ENCODE results near the gene UBC.
A peak's percentile ranks its signal among the peaks of the same experiment; 100 is the strongest.
"Not testable (repeated sequence)": the region's sequence is repeated elsewhere in the genome, so short reads cannot be mapped to it uniquely, and the experiment has no call there.

The UBC gene

DNA sequence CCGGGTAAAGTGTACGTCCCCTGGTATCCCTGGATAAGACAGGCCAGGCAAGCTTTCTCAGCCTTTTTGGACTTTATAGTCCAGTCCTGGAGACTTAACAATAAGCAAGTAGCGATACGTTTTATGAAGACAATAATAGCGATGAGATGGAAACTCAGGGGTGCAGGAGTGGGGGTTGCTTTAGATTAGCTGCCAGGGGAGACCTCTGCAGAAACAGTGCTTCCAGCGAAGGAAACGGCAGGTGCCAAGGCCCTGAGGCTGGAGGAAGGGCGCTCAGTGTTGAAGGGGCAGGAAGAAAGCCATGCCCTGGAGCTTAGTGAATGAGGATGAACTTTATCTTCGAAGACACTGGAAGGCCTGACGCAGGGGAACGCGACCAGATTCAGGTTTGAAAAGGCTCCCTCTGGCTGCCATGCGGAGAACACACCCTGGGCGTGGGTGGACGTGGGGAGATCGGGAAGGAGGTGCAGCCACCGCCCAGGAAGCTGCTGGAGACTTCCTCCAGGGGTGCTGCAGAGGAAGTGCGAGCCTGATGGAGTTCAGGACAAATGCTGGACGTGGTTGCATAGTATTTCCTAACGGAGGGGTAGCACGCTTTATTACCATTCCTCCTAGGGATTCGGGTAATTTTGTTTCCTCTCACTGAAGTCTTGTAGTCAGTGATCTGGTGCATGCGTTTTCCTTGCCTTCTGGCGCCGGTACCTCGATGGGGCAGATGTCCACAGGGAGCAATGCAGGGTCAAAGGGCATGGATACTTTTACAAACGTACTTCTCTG lies 26.1 kb upstream of the UBC start:
- H3K4me3 Mint-ChIP-seq = no peak overlapping the region
- H3K4me1 Mint-ChIP-seq (ENCODE audit: low read depth) = peaks cover 15% of the 10 kb centered on the region
- peak; percentile 86 for DNase-seq
- peaks cover 31% of the 10 kb centered on the region for H3K36me3 Mint-ChIP-seq (ENCODE audit: low read depth)
- H3K27ac Mint-ChIP-seq = no peak overlapping the region
- H3K9me3 Mint-ChIP-seq = no peaks in the 10 kb centered on the region
- no peaks in the 10 kb centered on the region for H3K27me3 Mint-ChIP-seq

- no peak for DNase-seq
- H3K4me1 Mint-ChIP-seq (ENCODE audit: low read depth) = peaks cover 15% of the 10 kb centered on the region
- H3K9me3 Mint-ChIP-seq = no peaks in the 10 kb centered on the region
- H3K36me3 Mint-ChIP-seq (ENCODE audit: low read depth) = peaks cover 27% of the 10 kb centered on the region
- no peak overlapping the region for H3K27ac Mint-ChIP-seq
- no peak overlapping the region for H3K4me3 Mint-ChIP-seq
- H3K27me3 Mint-ChIP-seq = no peaks in the 10 kb centered on the region
Observed at GRCh38 chr12:124940143-124940392, 25.6 kb upstream of the UBC start.

- H3K27me3 Mint-ChIP-seq = no peaks in the 10 kb centered on the region
- H3K4me3 Mint-ChIP-seq = no peak overlapping the region
- H3K4me1 Mint-ChIP-seq (ENCODE audit: low read depth) = peaks cover 15% of the 10 kb centered on the region
- peak; percentile 95 for DNase-seq
- no peaks in the 10 kb centered on the region for H3K9me3 Mint-ChIP-seq
- H3K27ac Mint-ChIP-seq = no peak overlapping the region
- H3K36me3 Mint-ChIP-seq (ENCODE audit: low read depth) = peaks cover 22% of the 10 kb centered on the region
Observed at GRCh38 chr12:124939421-124940142, 25.1 kb upstream of the UBC start.

DNA sequence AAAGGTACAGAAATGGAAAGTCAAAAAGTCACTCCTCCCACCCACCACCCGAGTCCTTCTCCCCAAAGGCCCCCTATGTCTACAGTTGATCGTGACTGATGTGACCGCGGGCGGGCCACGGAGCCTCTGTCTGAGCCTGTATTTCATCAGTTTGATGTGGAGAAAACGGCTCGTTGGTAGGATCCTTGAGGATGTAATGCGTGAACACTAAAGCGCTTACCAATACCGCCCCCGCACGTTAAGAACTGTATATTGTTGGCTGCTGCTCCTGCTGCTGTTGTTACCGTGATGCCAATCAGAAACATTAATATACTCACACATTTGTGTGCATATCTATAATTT lies 24.6 kb upstream of the UBC start:
- Mint-ChIP-seq H3K4me3 (no peak overlapping the region), H3K9me3 (no peaks in the 10 kb centered on the region), H3K36me3 (ENCODE audit: low read depth) (peaks cover 18% of the 10 kb centered on the region), H3K27ac (no peak overlapping the region), H3K4me1 (ENCODE audit: low read depth) (peaks cover 15% of the 10 kb centered on the region), H3K27me3 (no peaks in the 10 kb centered on the region)
- peak; percentile 63 for DNase-seq

DNA sequence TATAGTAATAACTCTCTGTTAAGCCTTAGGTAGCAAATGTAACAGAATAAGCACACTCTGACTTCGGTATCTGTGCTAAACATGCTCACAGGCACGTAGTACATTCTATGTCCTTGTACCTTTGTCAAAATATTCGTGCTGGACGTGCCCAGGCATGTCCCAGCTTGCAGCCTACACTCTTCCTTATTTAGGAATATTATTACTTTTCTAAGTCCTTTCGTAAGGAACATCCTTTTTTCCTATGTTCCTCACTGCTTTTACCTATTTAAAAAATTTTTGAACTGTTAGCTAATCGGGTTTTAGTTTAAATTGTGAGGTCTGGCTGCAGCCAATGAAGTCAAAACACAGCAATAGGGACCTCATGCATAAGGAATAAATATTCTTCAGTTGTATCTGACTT lies 24.1 kb upstream of the UBC start:
- no peaks in the 10 kb centered on the region for H3K9me3 Mint-ChIP-seq
- H3K36me3 Mint-ChIP-seq (ENCODE audit: low read depth) = peaks cover 15% of the 10 kb centered on the region
- no peaks in the 10 kb centered on the region for H3K27me3 Mint-ChIP-seq
- DNase-seq = no peak
- H3K4me1 Mint-ChIP-seq (ENCODE audit: low read depth) = peaks cover 15% of the 10 kb centered on the region
- H3K27ac Mint-ChIP-seq = no peak overlapping the region
- no peak overlapping the region for H3K4me3 Mint-ChIP-seq

- peaks cover 15% of the 10 kb centered on the region for H3K4me1 Mint-ChIP-seq (ENCODE audit: low read depth)
- DNase-seq = no peak
- no peak overlapping the region for H3K4me3 Mint-ChIP-seq
- H3K27me3 Mint-ChIP-seq = no peaks in the 10 kb centered on the region
- peak overlapping the region; percentile 33 for H3K27ac Mint-ChIP-seq
- no peaks in the 10 kb centered on the region for H3K9me3 Mint-ChIP-seq
- peaks cover 10% of the 10 kb centered on the region for H3K36me3 Mint-ChIP-seq (ENCODE audit: low read depth)
Observed at GRCh38 chr12:124938108-124938507, 23.7 kb upstream of the UBC start.

- H3K4me3 Mint-ChIP-seq; H3K27ac Mint-ChIP-seq; H3K27me3 Mint-ChIP-seq; DNase-seq; H3K9me3 Mint-ChIP-seq; H3K36me3 Mint-ChIP-seq (ENCODE audit: low read depth): not testable (repeated sequence)
- H3K4me1 Mint-ChIP-seq (ENCODE audit: low read depth) = peaks cover 26% of the 10 kb centered on the region
Observed at GRCh38 chr12:124931528-124931927, 17.1 kb upstream of the UBC start.

DNA sequence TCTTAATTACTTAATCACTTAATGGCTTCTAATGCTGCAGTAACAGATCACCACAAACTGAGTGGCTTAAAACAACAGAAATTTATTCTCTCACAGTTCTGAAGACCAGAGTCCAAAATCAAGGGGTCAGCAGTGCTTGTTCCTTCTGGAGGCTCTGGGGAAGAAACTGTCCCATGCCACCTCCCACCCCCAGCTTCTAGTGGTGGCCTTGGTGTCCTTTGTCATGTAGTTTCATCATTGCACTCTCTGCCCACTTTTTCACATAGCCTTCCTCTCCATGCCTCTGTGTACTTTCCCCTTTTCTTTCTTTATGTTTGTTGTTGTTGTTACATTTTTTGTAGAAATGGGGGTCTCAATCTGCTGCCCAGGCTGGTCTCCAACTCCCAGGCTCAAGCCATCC lies 16.1 kb upstream of the UBC start:
- H3K4me1 Mint-ChIP-seq (ENCODE audit: low read depth) = peaks cover 29% of the 10 kb centered on the region
- H3K27me3 Mint-ChIP-seq = no peaks in the 10 kb centered on the region
- no peak overlapping the region for H3K27ac Mint-ChIP-seq
- no peak for DNase-seq
- peaks cover 3% of the 10 kb centered on the region for H3K36me3 Mint-ChIP-seq (ENCODE audit: low read depth)
- H3K9me3 Mint-ChIP-seq = no peaks in the 10 kb centered on the region
- no peak overlapping the region for H3K4me3 Mint-ChIP-seq

GRCh38 chr12:124929649-124930419 lies 15.4 kb upstream of the UBC start:
- Mint-ChIP-seq H3K4me1 (ENCODE audit: low read depth) (peaks cover 29% of the 10 kb centered on the region), H3K36me3 (ENCODE audit: low read depth) (peaks cover 3% of the 10 kb centered on the region), H3K4me3 (no peak overlapping the region), H3K27me3 (no peaks in the 10 kb centered on the region), H3K9me3 (no peaks in the 10 kb centered on the region), H3K27ac (no peak overlapping the region)
- no peak for DNase-seq

DNA sequence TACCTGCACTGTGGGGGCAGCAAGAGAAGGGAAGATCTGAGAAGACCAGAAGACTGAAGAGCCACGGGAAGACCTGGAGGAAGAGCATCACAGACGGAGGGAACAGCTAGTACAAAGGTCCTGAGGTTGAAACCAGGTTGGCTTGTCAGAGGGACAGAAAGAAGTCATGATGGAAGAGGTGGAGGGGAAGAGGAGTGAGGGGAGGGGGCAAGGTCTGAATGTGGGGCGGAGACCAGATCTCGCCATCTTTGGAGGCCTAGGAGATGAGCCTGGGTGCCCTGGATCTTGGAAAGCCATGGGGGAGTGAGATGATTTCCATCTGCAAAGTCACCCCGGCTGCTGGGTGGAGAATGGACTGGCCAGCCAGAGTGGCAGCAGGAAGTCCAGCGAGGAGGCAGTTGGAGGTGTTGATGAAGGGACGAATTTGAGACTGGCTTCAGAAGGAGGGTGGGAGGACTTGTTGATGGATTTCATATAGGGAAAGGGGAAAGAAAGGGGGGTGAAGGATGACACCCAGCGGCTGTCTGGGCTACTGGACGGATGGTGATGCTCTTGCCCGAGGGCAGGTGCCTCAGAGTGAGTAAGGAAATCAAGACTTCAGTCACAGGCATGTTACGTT lies 14.6 kb upstream of the UBC start:
- no peak for DNase-seq
- Mint-ChIP-seq H3K4me1 (ENCODE audit: low read depth) (peaks cover 33% of the 10 kb centered on the region), H3K9me3 (no peaks in the 10 kb centered on the region), H3K4me3 (peak overlapping the region; percentile 83), H3K27ac (peak overlapping the region; percentile 97), H3K27me3 (no peaks in the 10 kb centered on the region), H3K36me3 (ENCODE audit: low read depth) (peaks cover 3% of the 10 kb centered on the region)

DNA sequence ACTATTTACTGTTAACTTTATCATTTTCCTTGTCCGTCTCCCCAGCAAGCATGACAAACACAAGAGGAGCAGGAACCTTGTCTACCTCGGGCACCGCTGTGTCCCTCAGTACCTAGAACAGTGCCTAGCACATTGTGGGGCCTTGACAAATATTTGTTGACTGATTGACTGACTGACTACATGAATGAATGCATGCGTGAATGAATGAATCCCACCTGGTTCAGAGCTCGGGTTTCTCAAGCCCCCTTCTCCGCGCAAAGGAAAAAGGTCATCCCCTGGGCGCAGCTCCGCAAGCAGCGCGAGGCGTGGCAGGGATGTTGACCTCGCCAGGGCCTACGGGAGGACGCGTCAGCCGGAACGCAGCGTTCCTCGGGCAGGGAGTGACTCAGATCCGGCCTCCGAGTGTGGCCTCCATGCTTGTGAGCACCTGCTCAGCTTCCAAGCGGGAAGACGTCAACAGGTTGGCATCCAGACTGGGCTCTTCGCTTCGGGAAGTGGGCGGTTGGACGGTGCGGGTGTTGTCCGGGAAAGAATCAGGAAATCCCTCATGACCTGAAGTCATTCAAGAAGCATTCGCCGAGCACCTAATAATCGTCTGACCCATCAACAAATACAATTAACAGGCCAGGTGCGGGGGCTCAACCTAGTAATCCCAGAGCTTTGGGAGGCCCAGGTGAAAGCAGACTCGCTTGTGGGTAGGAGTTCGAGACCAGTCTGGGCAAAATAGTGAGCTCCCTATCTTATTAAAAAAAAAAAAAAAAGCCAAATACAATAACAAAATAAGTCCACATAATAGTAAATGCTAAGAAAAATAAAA lies 13.9 kb upstream of the UBC start:
- DNase-seq = peak; percentile 76
- no peaks in the 10 kb centered on the region for H3K9me3 Mint-ChIP-seq
- H3K4me3 Mint-ChIP-seq = peak overlapping the region; percentile 83
- H3K4me1 Mint-ChIP-seq (ENCODE audit: low read depth) = peaks cover 35% of the 10 kb centered on the region
- H3K27ac Mint-ChIP-seq = peak overlapping the region; percentile 97
- no peaks in the 10 kb centered on the region for H3K27me3 Mint-ChIP-seq
- peaks cover 3% of the 10 kb centered on the region for H3K36me3 Mint-ChIP-seq (ENCODE audit: low read depth)

- H3K4me3 Mint-ChIP-seq = peak overlapping the region; percentile 83
- DNase-seq = peak; percentile 99
- H3K4me1 Mint-ChIP-seq (ENCODE audit: low read depth) = peaks cover 38% of the 10 kb centered on the region
- peaks cover 3% of the 10 kb centered on the region for H3K36me3 Mint-ChIP-seq (ENCODE audit: low read depth)
- peak overlapping the region; percentile 97 for H3K27ac Mint-ChIP-seq
- H3K27me3 Mint-ChIP-seq = no peaks in the 10 kb centered on the region
- no peaks in the 10 kb centered on the region for H3K9me3 Mint-ChIP-seq
Observed at GRCh38 chr12:124927201-124928094, 13.0 kb upstream of the UBC start.

DNA sequence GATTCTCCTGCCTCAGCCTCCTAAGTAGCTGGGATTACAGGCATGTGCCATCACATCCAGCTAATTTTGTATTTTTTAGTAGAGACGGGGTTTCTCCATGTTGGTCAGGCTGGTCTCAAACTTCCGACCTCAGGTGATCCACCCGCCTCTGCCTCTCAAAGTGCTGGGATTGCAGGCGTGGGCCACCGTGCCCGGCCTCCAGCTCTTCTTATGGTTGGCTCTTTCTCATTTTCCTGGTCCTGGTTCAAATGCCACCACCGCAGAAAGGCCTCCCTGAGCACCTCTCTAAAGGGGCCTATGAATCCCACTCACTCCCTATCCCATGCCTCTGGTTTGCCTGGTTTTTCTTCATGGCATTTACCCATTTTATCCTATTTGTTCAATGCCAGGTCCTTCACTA lies 11.3 kb upstream of the UBC start:
- H3K36me3 Mint-ChIP-seq (ENCODE audit: low read depth); H3K9me3 Mint-ChIP-seq; H3K4me3 Mint-ChIP-seq; DNase-seq; H3K27me3 Mint-ChIP-seq; H3K27ac Mint-ChIP-seq: not testable (repeated sequence)
- peaks cover 54% of the 10 kb centered on the region for H3K4me1 Mint-ChIP-seq (ENCODE audit: low read depth)

All from activated T-cell treated with anti-CD3 and anti-CD28 coated beads, Interleukin-2, amount 50 U/mL, for 24 hours (primary cell).